K562 (cell line): ENCODE results near the gene LEMD1. TPM values are rescaled to one million over a fixed set of nuclear protein-coding genes. Genes with fewer than 3 reads are reported as not detected.
A peak's percentile ranks its signal among the peaks of the same experiment; 100 is the strongest.

Experiments
- ATAC-seq: fragments of 200-7000 bp; cut with Tn5 transposase; 3 replicates; pipeline ENCODE4 v1.9.1; 2020; ENCODE audit warnings: moderate library complexity
- BruUV-seq: library from RNA; stranded (reverse); fragments of 400-500 nt; replicated peaks from 2 replicates; lab custom pipeline; 2021; lab: Mats Ljungman, UMichigan
- CTCF ChIA-PET: fragments of 300-600 bp; formaldehyde crosslinking; extraction: SDS; loops from one replicate; lab custom pipeline; 2021; ENCODE audit warnings: low intra/inter-chr PET ratio; lab: Yijun Ruan, JAX
- POLR2A ChIA-PET: fragments of 300-600, 350-650 bp; sonication (Branson Sonifier 250); formaldehyde crosslinking; extraction: SDS; loops from one replicate; lab custom pipeline; 2021; ENCODE audit warnings: antibody characterized with exemption, inconsistent platforms; lab: Yijun Ruan, JAX
- DNase-seq, 4 experiments: peaks; one replicate each; pipeline versions ENCODE4 v3.0.0 to v3.0.0-alpha.2; 2011 to 2018; ENCODE audit warnings: low spot score in 3 of 4, mixed read lengths in 3 of 4; ENCODE audit errors: extremely low read depth in 1 of 4
- FAIRE-seq: peaks from 2 replicates; lab custom pipeline; 2011; peaks lifted over from hg19 to GRCh38; lab: Jason Lieb, UNC
- H2AFZ ChIP-seq: 2 replicates; pipeline ENCODE4 v1.6.0; 2011; ENCODE audit warnings: low read depth, low read length, control low read depth, inconsistent platforms
- H3K27ac ChIP-seq: fragments of 200-600 bp; 3 replicates; pipeline ENCODE4 v1.8.0; 2011; ENCODE audit warnings: low read depth, mild to moderate bottlenecking, control low read depth, inconsistent platforms, low read length, moderate library complexity, mixed read lengths; ENCODE audit errors: extremely low read depth
- H3K27me3 ChIP-seq, 2 experiments: fragments of 300-600 bp in 1 of 2; 2 replicates in 1 of 2; 3 replicates in 1 of 2; pipeline versions ENCODE4 v1.6.0 to v1.8.0; 2011; ENCODE audit warnings: inconsistent platforms in 2 of 2, low read length in 2 of 2, mild to moderate bottlenecking in 1 of 2, mixed read lengths in 1 of 2, moderate library complexity in 1 of 2; ENCODE audit not compliant: control insufficient read depth in 2 of 2, insufficient read depth in 2 of 2
- H3K36me3 ChIP-seq: fragments of 300-600 bp; 3 replicates; pipeline ENCODE4 v1.8.0; 2011; ENCODE audit warnings: mild to moderate bottlenecking, low read length, inconsistent platforms; ENCODE audit not compliant: control insufficient read depth, insufficient read depth
- H3K4me1 ChIP-seq, 2 experiments: fragments of 200-600 bp in 1 of 2; replicated peaks in 1 of 2; 2 replicates in 1 of 2; 3 replicates in 1 of 2; pipeline versions ENCODE4 v1.5.1 to v1.8.0; 2011; ENCODE audit warnings: inconsistent platforms in 2 of 2, low read length in 2 of 2, mild to moderate bottlenecking in 1 of 2, mixed read lengths in 1 of 2, moderate library complexity in 1 of 2; ENCODE audit not compliant: control insufficient read depth in 2 of 2, insufficient read depth in 2 of 2
- H3K4me2 ChIP-seq: 2 replicates; pipeline ENCODE4 v1.6.1; 2011; ENCODE audit warnings: low read length, control low read depth, inconsistent platforms, mixed read lengths; ENCODE audit not compliant: insufficient read depth
- H3K4me3 ChIP-seq: fragments of 200-600 bp; sonication (generic), shearing (Covaris generic); 2 replicates; pipeline ENCODE4 v1.5.1; 2016; ENCODE audit warnings: control low read depth, inconsistent platforms
- H3K79me2 ChIP-seq: fragments of 200-600 bp; 3 replicates; pipeline ENCODE4 v1.8.0; 2011; ENCODE audit warnings: low read length, inconsistent platforms; ENCODE audit not compliant: control insufficient read depth, insufficient read depth
- H3K9ac ChIP-seq, 2 experiments: 2 replicates each; pipeline versions ENCODE4 v1.6.0 to v1.6.1; 2011; ENCODE audit warnings: low read depth in 2 of 2, low read length in 2 of 2, control low read depth in 1 of 2, inconsistent platforms in 1 of 2, mild to moderate bottlenecking in 1 of 2, mixed read lengths in 1 of 2; ENCODE audit not compliant: insufficient read depth in 1 of 2
- H3K9me1 ChIP-seq: one replicate; pipeline ENCODE4 v1.6.0; 2011; ENCODE audit warnings: inconsistent platforms, mild to moderate bottlenecking, low read length, moderate library complexity; ENCODE audit not compliant: control insufficient read depth, insufficient read depth
- H3K9me3 ChIP-seq: replicated peaks from 2 replicates; pipeline ENCODE4 v1.5.1; 2011; ENCODE audit warnings: low read depth, low read length, inconsistent platforms; ENCODE audit not compliant: control insufficient read depth, insufficient read depth
- H4K20me1 ChIP-seq: replicated peaks from 2 replicates; pipeline ENCODE4 v1.6.1; 2011; ENCODE audit warnings: low read length, inconsistent platforms, mixed read lengths; ENCODE audit not compliant: control insufficient read depth, insufficient read depth
- BRD9 ChIP-seq: fragments of 450-650 bp; IDR thresholded peaks from 2 replicates; pipeline ENCODE4 v1.6.1; 2018; ENCODE audit warnings: low read depth; ENCODE audit not compliant: partially characterized antibody
- ETV5 ChIP-seq: sonication (generic); formaldehyde crosslinking; IDR thresholded peaks from 2 replicates; pipeline ENCODE4 v1.4.0; 2020; ENCODE audit warnings: low read depth, mild to moderate bottlenecking, missing genetic modification reagents
- FOXA3 ChIP-seq, 2 experiments: fragments of 450-650 bp in 1 of 2; sonication (generic) in 1 of 2; formaldehyde crosslinking; IDR thresholded peaks in 1 of 2; conservative IDR thresholded peaks in 1 of 2; 2 replicates each; pipeline versions ENCODE4 v1.4.0 to v1.8.0; 2020 to 2022; ENCODE audit warnings: mild to moderate bottlenecking in 2 of 2, missing genetic modification reagents in 1 of 2
- FOXM1 ChIP-seq, 2 experiments: fragments of 450-650 bp in 1 of 2; sonication (generic) in 1 of 2; formaldehyde crosslinking in 1 of 2; IDR thresholded peaks; 2 replicates each; pipeline versions ENCODE4 v1.6.1 to v1.9.0; 2017 to 2022; ENCODE audit warnings: low read depth in 2 of 2, mild to moderate bottlenecking in 2 of 2, missing genetic modification reagents in 1 of 2, moderate library complexity in 1 of 2
- HDAC1 ChIP-seq, 2 experiments: fragments of 450-650 bp; IDR thresholded peaks; 2 replicates each; pipeline ENCODE4 v1.6.1; 2016 to 2017; ENCODE audit warnings: inconsistent platforms in 1 of 2, mild to moderate bottlenecking in 1 of 2, moderate library complexity in 1 of 2
- MYC ChIP-seq, 2 experiments: fragments of 250-450 bp in 1 of 2; sonication (Bioruptor Pico) in 1 of 2; IDR thresholded peaks; 2 replicates each; pipeline versions ENCODE4 v1.5.1 to v1.6.1; 2012 to 2021; ENCODE audit warnings: low read depth in 2 of 2, borderline replicate concordance in 1 of 2, improper control_type of control experiment in 1 of 2, low read length in 1 of 2, mild to moderate bottlenecking in 1 of 2, moderate library complexity in 1 of 2
- PHF8 ChIP-seq: fragments of 200-600 bp; sonication (generic); IDR thresholded peaks from 2 replicates; pipeline ENCODE4 v1.6.1; 2012; ENCODE audit warnings: mixed run types, mild to moderate bottlenecking, inconsistent platforms, low read length, moderate library complexity, borderline replicate concordance
- POLR2G ChIP-seq: fragments of 200-400 bp; formaldehyde crosslinking; IDR thresholded peaks from 2 replicates; pipeline ENCODE4 v1.6.1; 2017; ENCODE audit warnings: low read depth, mild to moderate bottlenecking, antibody characterized with exemption, low read length, moderate library complexity
- SMARCA5 ChIP-seq: fragments of 450-650 bp; IDR thresholded peaks from 2 replicates; pipeline ENCODE4 v1.6.1; 2016
- SREBF2 ChIP-seq: sonication (generic); formaldehyde crosslinking; IDR thresholded peaks from 2 replicates; pipeline ENCODE4 v1.4.0; 2020; ENCODE audit warnings: mild to moderate bottlenecking, missing genetic modification reagents
- STAG1 ChIP-seq: sonication (generic); formaldehyde crosslinking; IDR thresholded peaks from 2 replicates; pipeline ENCODE4 v1.5.0; 2020; ENCODE audit warnings: missing genetic modification reagents, borderline replicate concordance
- TARDBP ChIP-seq: fragments of 450-650 bp; IDR thresholded peaks from 2 replicates; pipeline ENCODE4 v1.6.1; 2016
- ZNF143 ChIP-seq: sonication (generic); formaldehyde crosslinking; IDR thresholded peaks from 2 replicates; pipeline ENCODE4 v1.9.0; 2022; ENCODE audit warnings: mild to moderate bottlenecking, missing genetic modification reagents
- ZNF431 ChIP-seq: sonication (generic); formaldehyde crosslinking; IDR thresholded peaks from 2 replicates; pipeline ENCODE4 v1.8.0; 2022; ENCODE audit warnings: mild to moderate bottlenecking, missing genetic modification reagents
- WGBS: fragments of 100-300 bp; shearing (Covaris generic); methylation state at CpG from one replicate; pipeline ENCODE4 v1.1.6; 2016; ENCODE audit warnings: low coverage, mixed read lengths; ENCODE audit not compliant: insufficient coverage; ENCODE audit errors: missing lambda C conversion rate; 5-methylcytosine and 5-hydroxymethylcytosine counted together
- in situ Hi-C: fragments of 300-500 bp; cut with MboI; formaldehyde crosslinking; loops from 4 replicates; pipeline ENCODE4 v1.15.0; 2018; ENCODE audit warnings: inconsistent platforms, mixed read lengths
- intact Hi-C: fragments of 100-400 bp; cut with micrococcal nuclease; formaldehyde crosslinking; loops from 2 replicates; pipeline ENCODE4 v1.14.2; 2022
- polyA plus RNA-seq, 8 experiments: library from polyadenylated mRNA; depleted of rRNA in 4 of 8; stranded (reverse) in 5 of 8; unstranded in 3 of 8; fragments of >200 nt; fragmentation: Nextera tagmentation in 2 of 8; fragmentation: Illumina TruSeq in 1 of 8; extraction: Ambion mirVana in 2 of 8; extraction: Trizol in 1 of 8; gene quantifications; 2 replicates each; pipeline versions ENCODE4 v1.2.1 to v1.2.3, GENCODE V29; 2011 to 2014; ENCODE audit warnings: inconsistent platforms in 1 of 8, missing spikeins in 1 of 8
- total RNA-seq, 7 experiments: library from RNA; depleted of rRNA in 6 of 7; stranded (reverse); fragments of >200 nt in 6 of 7; fragmentation: Illumina TruSeq in 2 of 7; extraction: Trizol in 2 of 7; gene quantifications; 2 replicates each; pipeline versions ENCODE4 v1.2.1 to v1.2.3, GENCODE V29; 2011 to 2021; ENCODE audit warnings: low replicate concordance in 1 of 7
- TF ChIP-seq, protein P1 (sequence below): fragments of 250-450 bp; sonication (Bioruptor Pico); IDR thresholded peaks from 2 replicates; pipeline ENCODE4 v1.5.0; 2021
- TF ChIP-seq, protein P2 (sequence below): fragments of 450-650 bp; IDR thresholded peaks from 2 replicates; pipeline ENCODE4 v1.6.1; 2014; ENCODE audit warnings: low read depth, mild to moderate bottlenecking, moderate library complexity, borderline replicate concordance
- TF ChIP-seq, protein P3 (sequence below): fragments of 450-650 bp; formaldehyde crosslinking; IDR thresholded peaks from 2 replicates; pipeline ENCODE4 v1.4.0; 2020; ENCODE audit warnings: mild to moderate bottlenecking, moderate library complexity

Gene LEMD1
- total and polyA plus RNA-seq, 9 of the 15 experiments (the other 6 are each of a cell fraction or from before 2014, with no cell fraction given) = 0.11 to 2.4 (median 0.57) TPM; not detected in 1

DNA sequence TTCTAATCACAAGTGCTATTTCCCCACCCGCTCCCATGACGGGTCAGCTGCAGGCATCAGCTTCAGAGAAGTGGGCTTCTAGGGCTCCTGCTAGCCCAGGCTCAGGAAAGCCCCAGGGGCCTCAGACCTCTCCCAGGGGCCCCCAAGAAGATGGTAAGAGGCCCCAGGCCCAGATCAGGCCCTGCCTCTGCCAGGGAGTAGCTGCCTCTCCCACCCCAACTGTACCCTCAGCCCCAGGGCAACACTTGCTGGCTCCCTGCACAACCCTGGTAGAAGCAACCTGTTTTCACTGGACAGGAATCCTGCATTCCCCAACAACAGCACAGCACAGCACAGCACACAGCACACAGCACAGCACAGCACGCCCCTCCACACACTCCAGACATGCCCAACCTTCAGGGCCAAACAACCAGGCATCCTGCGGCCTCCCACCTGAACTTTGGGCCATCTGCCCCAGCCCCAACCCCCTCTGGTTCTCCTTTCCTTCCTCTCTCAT lies 27.4 kb upstream of the LEMD1 start:
- no peak for FAIRE-seq
- Histone ChIP-seq H3K9me3 (no peaks in the 10 kb centered on the region), H3K79me2 (peaks cover 10% of the 10 kb centered on the region; the same call in 2 of the 3 replicates), H3K27ac (peak overlapping the region; percentile 61), H3K9ac (peak overlapping the region; percentile 58 to 62; a peak in 3 of 4 replicates), H3K27me3 (peaks cover 3 to 14% of the 10 kb centered on the region in 2 experiments; a peak in 3 of 5 replicates), H3K4me3 (peak overlapping the region; percentile 38), H3K36me3 (no peaks in the 10 kb centered on the region), H3K4me2 (peak overlapping the region; percentile 72), H2AFZ (peak overlapping the region; percentile 77; the same call in 1 of the 2 replicates), H3K4me1 (peaks cover 43 to 45% of the 10 kb centered on the region in 2 experiments; a peak in 4 of 5 replicates), H3K9me1 (no peaks in the 10 kb centered on the region), H4K20me1 (no peaks in the 10 kb centered on the region)
- TSS peak; percentile 59 for BruUV-seq
- DNase-seq = no peak
- in situ Hi-C loops (no loop called here), intact Hi-C loops (no loop called here)
- WGBS = 62% methylated on average over 4 of the region's 4 CpGs
- ChIA-PET POLR2A (interaction anchor here (0.8 to 2.2 kb wide), 5 partner anchors 9 to 72 kb away, joined by 3 to 11 read pairs (median 4); no protein-coding TSS in a partner anchor), CTCF (no interaction called here)
- ATAC-seq = peak; percentile 16
- TF ChIP-seq SMARCA5 (0 out of 2 replicates have a peak, but pooled peaks have one; percentile 49), TARDBP (no peak), MYC (IDR thresholded peaks at IDR 0.05; ENCODE audit: low read depth, low read length) (no peak), MYC (CRISPR knock-in tag; IDR thresholded peaks at IDR 0.05; ENCODE audit: borderline replicate concordance, low read depth) (peak; percentile 30; the same call in 1 of the 2 replicates), SREBF2 (CRISPR knock-in tag) (no peak), ZNF431 (no peak), FOXM1 (IDR thresholded peaks at IDR 0.05; ENCODE audit: low read depth) (no peak), FOXM1 (CRISPR knock-in tag; IDR thresholded peaks at IDR 0.05; ENCODE audit: low read depth) (0 out of 2 replicates have a peak, but pooled peaks have one; percentile 30), FOXA3 (CRISPR knock-in tag; conservative IDR thresholded peaks at IDR 0.05 in 1 of 2, IDR thresholded peaks at IDR 0.05 in 1 of 2) (peak in 1 of 2 experiments; percentile 65; a peak in 1 of 4 replicates), POLR2G (no peak), BRD9 (peak; percentile 99), PHF8 (no peak), ETV5 (CRISPR knock-in tag) (peak; percentile 59; the same call in 1 of the 2 replicates), STAG1 (peak; percentile 18; the same call in 1 of the 2 replicates), ZNF143 (CRISPR knock-in tag) (peak; percentile 33; the same call in 1 of the 2 replicates), HDAC1 (IDR thresholded peaks at IDR 0.05) (0 out of 4 replicates have a peak, but pooled peaks of 1 of the 2 experiments have one; percentile 28)
- TF ChIP-seq, protein P1, sequence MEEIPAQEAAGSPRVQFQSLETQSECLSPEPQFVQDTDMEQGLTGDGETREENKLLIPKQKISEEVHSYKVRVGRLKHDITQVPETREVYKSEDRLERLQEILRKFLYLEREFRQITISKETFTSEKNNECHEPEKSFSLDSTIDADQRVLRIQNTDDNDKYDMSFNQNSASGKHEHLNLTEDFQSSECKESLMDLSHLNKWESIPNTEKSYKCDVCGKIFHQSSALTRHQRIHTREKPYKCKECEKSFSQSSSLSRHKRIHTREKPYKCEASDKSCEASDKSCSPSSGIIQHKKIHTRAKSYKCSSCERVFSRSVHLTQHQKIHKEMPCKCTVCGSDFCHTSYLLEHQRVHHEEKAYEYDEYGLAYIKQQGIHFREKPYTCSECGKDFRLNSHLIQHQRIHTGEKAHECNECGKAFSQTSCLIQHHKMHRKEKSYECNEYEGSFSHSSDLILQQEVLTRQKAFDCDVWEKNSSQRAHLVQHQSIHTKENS (CRISPR knock-in tag) = no peak
- TF ChIP-seq, protein P2, sequence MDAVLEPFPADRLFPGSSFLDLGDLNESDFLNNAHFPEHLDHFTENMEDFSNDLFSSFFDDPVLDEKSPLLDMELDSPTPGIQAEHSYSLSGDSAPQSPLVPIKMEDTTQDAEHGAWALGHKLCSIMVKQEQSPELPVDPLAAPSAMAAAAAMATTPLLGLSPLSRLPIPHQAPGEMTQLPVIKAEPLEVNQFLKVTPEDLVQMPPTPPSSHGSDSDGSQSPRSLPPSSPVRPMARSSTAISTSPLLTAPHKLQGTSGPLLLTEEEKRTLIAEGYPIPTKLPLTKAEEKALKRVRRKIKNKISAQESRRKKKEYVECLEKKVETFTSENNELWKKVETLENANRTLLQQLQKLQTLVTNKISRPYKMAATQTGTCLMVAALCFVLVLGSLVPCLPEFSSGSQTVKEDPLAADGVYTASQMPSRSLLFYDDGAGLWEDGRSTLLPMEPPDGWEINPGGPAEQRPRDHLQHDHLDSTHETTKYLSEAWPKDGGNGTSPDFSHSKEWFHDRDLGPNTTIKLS = no peak
- TF ChIP-seq, protein P3, sequence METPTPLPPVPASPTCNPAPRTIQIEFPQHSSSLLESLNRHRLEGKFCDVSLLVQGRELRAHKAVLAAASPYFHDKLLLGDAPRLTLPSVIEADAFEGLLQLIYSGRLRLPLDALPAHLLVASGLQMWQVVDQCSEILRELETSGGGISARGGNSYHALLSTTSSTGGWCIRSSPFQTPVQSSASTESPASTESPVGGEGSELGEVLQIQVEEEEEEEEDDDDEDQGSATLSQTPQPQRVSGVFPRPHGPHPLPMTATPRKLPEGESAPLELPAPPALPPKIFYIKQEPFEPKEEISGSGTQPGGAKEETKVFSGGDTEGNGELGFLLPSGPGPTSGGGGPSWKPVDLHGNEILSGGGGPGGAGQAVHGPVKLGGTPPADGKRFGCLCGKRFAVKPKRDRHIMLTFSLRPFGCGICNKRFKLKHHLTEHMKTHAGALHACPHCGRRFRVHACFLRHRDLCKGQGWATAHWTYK (CRISPR knock-in tag) = 0 out of 2 replicates have a peak, but pooled peaks have one; percentile 14
